GM10248 (cell line): ENCODE results near the gene KCND2.

ENCODE experiments used
- CTCF ChIA-PET: fragments of 300-600 bp; sonication (Branson Sonifier 250); formaldehyde crosslinking; extraction: SDS; loops from one replicate; lab custom pipeline; 2021; ENCODE audit warnings: antibody characterized with exemption; lab: Yijun Ruan, JAX
- POLR2A ChIA-PET: fragments of 350-650 bp; sonication (Branson Sonifier 250); formaldehyde crosslinking; extraction: SDS; loops from one replicate; lab custom pipeline; 2020; ENCODE audit warnings: antibody characterized with exemption; lab: Yijun Ruan, JAX
- DNase-seq: peaks from one replicate; pipeline ENCODE4 v3.0.0; 2012; ENCODE audit errors: extremely low spot score
- TF ChIP-seq, protein P1 (sequence below): IDR thresholded peaks from 2 replicates; pipeline ENCODE4 v1.5.1; 2012; ENCODE audit warnings: mild to moderate bottlenecking, low read depth; ENCODE audit errors: extremely low read depth, missing control alignments, control extremely low read depth

The KCND2 gene

DNA sequence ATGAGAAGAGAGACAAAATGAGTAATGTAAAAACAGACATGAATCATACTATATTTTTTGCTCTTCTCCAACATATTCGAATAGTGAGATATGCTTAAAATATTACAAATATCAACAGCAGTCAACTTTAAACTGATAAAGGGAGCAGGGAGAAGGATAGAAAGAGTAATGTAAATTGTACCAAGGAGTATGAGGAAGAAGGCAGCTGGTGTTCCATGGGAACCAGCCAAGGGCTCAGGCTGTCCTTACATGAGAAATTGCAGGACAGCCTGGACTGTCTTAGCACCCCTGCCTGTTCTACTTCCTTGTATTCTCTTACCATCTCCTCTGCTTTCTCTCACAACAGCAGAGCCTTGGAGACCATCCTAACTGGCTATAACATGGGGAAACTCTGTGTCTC lies 456.3 kb downstream of the KCND2 start:
- POLR2A ChIA-PET: interaction anchor here (0.6 kb wide), 1 partner anchor 455 kb away, joined by 3 read pairs; no protein-coding TSS in a partner anchor
- CTCF ChIA-PET: interaction anchor here (1.1 to 1.8 kb wide), 2 partner anchors 16 to 793 kb away, joined by 3 to 8 read pairs; no protein-coding TSS in a partner anchor
- TF ChIP-seq, protein P1, sequence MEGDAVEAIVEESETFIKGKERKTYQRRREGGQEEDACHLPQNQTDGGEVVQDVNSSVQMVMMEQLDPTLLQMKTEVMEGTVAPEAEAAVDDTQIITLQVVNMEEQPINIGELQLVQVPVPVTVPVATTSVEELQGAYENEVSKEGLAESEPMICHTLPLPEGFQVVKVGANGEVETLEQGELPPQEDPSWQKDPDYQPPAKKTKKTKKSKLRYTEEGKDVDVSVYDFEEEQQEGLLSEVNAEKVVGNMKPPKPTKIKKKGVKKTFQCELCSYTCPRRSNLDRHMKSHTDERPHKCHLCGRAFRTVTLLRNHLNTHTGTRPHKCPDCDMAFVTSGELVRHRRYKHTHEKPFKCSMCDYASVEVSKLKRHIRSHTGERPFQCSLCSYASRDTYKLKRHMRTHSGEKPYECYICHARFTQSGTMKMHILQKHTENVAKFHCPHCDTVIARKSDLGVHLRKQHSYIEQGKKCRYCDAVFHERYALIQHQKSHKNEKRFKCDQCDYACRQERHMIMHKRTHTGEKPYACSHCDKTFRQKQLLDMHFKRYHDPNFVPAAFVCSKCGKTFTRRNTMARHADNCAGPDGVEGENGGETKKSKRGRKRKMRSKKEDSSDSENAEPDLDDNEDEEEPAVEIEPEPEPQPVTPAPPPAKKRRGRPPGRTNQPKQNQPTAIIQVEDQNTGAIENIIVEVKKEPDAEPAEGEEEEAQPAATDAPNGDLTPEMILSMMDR: no peak
- DNase-seq: no peak

DNA sequence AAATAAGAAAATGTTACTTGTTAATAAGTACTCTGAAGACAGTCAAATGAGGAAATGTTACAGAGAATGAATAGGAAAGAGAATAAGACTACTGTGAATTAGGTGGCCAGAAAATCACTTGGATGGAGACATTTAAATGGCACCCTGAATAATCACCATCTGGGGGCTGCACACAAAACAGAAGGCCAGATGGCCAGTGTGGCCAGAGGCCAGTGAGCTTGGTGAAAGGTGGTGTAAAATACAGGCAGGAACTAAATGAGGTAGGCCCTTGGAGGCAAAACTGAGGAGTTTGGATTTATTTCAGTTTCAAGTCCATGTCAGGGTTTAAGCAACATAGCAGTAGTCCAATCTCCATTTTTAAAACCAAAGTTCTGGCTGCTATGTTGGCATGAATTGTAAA lies 458.3 kb downstream of the KCND2 start:
- TF ChIP-seq, protein P1: no peak
- CTCF ChIA-PET: interaction anchor here (1.0 to 2.8 kb wide), 8 partner anchors 8 to 796 kb away, joined by 3 to 14 read pairs (median 7); no protein-coding TSS in a partner anchor
- no peak for DNase-seq
- POLR2A ChIA-PET: no interaction called here

DNA sequence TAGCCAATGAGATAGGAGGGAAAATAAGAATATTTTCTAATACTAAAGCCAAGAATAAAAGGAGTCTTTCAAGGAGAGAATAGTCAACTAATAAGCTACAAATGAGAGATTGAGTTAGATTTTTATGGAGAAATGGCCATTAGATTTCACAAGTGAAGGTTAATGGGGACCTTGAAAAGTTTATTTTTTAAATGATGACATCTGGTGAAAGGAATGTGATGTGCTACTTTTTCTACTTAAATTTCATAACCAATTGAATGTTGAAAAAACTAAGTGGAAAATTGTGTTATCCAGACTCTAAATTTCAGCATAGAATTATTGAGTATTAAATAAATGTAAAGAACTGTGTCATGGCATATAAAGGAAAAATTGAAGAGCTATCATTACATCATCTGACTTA lies 459.3 kb downstream of the KCND2 start:
- DNase-seq: no peak
- CTCF ChIA-PET: interaction anchor here (1.0 to 2.8 kb wide), 5 partner anchors 10 to 797 kb away, joined by 3 to 14 read pairs (median 8); no protein-coding TSS in a partner anchor
- TF ChIP-seq, protein P1: no peak
- POLR2A ChIA-PET: no interaction called here

DNA sequence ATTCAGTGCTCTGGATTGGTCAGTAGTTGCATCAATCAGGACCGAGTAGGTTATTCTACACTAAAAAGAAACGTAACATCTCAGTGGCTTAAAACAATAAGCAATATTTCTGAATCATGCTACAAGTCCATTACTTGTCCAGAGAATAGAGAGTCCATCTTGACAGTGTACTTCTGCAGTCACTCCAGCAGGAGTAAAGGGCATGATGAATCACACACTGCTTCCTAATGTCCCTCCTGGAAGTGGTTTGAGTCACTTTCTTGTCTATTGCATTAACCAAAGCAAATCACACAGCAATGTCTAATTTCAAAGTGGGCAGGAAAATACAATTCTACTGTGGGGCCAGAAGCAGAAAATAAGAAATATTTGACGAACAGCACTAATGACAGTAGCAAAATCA lies 460.2 kb downstream of the KCND2 start:
- DNase-seq: no peak
- CTCF ChIA-PET: interaction anchor here (2.3 kb wide), 1 partner anchor 8 kb away, joined by 9 read pairs; no protein-coding TSS in a partner anchor
- POLR2A ChIA-PET: no interaction called here
- TF ChIP-seq, protein P1: no peak

DNA sequence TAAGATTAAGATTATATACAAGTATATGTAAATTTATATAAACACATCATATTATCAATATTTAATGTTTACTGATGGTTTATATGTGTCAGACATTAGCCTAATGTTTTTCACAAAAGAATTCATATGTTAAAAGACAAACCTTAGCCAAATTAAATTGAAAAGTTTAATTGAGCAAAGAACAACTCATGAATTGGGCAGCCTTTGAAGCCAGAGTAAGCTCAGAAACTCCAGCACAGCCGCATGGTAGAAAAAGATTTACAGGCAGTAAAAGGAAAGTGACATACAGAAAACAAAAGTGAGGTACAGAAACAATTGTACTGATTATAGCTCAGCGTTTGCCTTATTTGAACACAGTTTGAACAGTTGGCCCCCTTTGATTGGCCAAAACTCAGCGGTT lies 460.9 kb downstream of the KCND2 start:
- CTCF ChIA-PET: interaction anchor here (2.3 kb wide), 1 partner anchor 8 kb away, joined by 9 read pairs; no protein-coding TSS in a partner anchor

DNA sequence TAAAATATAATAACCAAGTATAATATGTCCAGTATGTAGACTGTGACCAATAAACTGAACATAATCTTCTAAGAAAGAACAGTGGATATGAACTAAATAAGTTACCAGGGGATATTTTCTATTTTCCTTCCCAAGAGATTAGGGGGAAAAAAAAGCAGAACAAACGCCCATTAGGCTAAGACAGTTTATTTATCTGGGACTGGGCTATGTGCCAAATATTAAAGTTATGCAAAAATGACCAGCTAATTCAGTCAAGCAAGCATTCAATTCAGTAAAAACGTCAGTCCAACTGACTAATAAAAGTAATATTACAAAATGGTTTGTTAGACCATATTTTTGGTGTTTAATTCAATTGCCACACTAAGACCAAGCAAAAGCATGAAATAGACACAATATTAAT lies 462.8 kb downstream of the KCND2 start:
- POLR2A ChIA-PET: no interaction called here
- TF ChIP-seq, protein P1: no peak
- DNase-seq: no peak
- CTCF ChIA-PET: no interaction called here

More for the DNA sequence above, 460.9 kb downstream of the KCND2 start:
- TF ChIP-seq, protein P1: no peak
- DNase-seq: no peak
- POLR2A ChIA-PET: no interaction called here
